Spleen (tissue), 7 donors: ENCODE data around the gene SLC12A9.
"Not testable (repeated sequence)": the region's sequence is repeated elsewhere in the genome, so short reads cannot be mapped to it uniquely, and the experiment has no call there.

ENCODE experiments used
- POLR2A ChIP-seq, 3 donors: fragments of 450-650 bp; IDR thresholded peaks; one replicate each; pipeline ENCODE4 v1.5.1; 2017; ENCODE audit warnings: antibody characterized with exemption in 3 of 3, mild to moderate bottlenecking in 1 of 3
- POLR2AphosphoS5 ChIP-seq, 3 donors: sonication (generic); formaldehyde crosslinking; IDR thresholded peaks; one replicate each; pipeline ENCODE4 v1.5.1; 2017; ENCODE audit warnings: antibody characterized with exemption in 3 of 3
- TF ChIP-seq, protein P1 (sequence below), 11 experiments: fragments of 200-600 bp in 7 of 11; fragments of 450-650 bp in 4 of 11; sonication (generic) in 4 of 11; IDR thresholded peaks in 8 of 11; conservative IDR thresholded peaks in 3 of 11; 1 replicate in 7 of 11; 2 replicates in 4 of 11; pipeline versions ENCODE4 v1.4.0 to v1.8.0; 2016 to 2021; ENCODE audit warnings: antibody characterized with exemption in 11 of 11, inconsistent platforms in 4 of 11, mild to moderate bottlenecking in 1 of 11
- donor health status: DM: no; HTN: no; CAD: no; lungs with moderate emphysema.
- donor health status: DM: no; HTN: no; CAD: no.
- donor health status: DM: no; HTN: no; CAD: no.

DNA sequence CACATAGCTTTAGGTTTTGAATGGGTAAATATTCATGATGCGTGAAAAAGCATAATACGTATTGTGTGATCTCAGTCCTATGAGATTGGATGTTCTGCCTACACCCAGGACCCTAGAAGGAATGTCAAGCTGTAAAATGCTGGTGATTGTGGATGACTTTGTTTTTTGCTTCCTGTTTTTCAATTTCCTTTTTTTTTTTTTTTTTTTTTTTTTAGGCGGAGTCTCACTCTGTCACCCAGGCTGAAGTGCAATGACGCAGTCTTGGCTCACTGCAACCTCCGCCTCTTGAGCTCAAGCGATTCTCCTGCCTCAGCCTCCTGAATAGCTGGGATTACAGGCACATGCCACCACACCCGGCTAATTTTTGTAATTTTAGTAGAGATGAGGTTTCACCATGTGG lies 57.9 kb downstream of the SLC12A9 start:
- TF ChIP-seq, protein P1, sequence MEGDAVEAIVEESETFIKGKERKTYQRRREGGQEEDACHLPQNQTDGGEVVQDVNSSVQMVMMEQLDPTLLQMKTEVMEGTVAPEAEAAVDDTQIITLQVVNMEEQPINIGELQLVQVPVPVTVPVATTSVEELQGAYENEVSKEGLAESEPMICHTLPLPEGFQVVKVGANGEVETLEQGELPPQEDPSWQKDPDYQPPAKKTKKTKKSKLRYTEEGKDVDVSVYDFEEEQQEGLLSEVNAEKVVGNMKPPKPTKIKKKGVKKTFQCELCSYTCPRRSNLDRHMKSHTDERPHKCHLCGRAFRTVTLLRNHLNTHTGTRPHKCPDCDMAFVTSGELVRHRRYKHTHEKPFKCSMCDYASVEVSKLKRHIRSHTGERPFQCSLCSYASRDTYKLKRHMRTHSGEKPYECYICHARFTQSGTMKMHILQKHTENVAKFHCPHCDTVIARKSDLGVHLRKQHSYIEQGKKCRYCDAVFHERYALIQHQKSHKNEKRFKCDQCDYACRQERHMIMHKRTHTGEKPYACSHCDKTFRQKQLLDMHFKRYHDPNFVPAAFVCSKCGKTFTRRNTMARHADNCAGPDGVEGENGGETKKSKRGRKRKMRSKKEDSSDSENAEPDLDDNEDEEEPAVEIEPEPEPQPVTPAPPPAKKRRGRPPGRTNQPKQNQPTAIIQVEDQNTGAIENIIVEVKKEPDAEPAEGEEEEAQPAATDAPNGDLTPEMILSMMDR (IDR thresholded peaks at IDR 0.05 in 8 of 11, conservative IDR thresholded peaks at IDR 0.05 in 3 of 11), result not testable (repeated sequence)
- not testable (repeated sequence) for TF ChIP-seq POLR2A, POLR2AphosphoS5 (IDR thresholded peaks at IDR 0.05)
